ENCODE results near the gene ARSJ. TPM values are rescaled to one million over a fixed set of nuclear protein-coding genes. Genes with fewer than 3 reads are reported as not detected.

Gene ARSJ
- total RNA-seq, 4 donors from 2014 or later: 3.8 to 21.5 (median 7.8) TPM

DNA sequence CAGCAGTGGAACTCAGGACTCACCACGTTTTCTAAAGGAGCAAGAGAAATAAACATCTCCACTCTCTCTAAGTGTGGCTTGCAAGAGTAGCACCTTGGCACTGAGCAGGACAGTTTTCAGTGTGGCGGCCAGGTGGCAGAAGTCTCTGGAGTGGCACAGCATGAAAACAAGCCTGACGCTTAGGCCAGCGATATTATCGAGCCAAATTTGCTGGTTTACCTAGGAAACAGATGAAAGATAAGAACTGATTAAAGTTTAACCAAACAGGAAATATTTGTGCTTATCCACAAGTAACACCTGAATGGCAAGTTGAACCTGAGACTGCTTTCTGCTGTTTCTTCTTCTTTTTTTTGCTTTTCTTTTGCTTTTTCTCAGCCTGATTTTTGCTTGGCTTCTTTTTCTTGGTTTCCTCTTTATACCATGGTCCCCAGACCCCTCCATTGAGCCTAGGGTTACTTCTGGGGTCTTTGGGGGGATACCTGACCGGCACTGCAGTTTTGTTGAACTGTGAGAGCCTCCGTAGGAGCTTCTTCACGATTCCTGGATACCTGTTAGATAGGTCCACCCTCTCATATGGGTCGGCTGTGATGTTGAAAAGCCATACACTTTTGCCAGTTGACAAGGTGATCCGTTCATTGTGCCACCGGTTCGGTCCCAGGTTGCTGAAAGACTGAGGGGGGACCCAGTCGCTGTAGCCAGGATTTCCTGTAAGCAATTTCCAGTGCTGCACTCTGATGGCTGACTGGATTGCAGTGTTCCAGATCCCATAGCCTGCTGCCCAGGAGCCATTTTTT, 77.3 kb downstream of the ARSJ start:
- no peak for ATAC-seq (ENCODE audit: low FRiP score)
- no peak for TF ChIP-seq CTCF (IDR thresholded peaks at IDR 0.05)

DNA sequence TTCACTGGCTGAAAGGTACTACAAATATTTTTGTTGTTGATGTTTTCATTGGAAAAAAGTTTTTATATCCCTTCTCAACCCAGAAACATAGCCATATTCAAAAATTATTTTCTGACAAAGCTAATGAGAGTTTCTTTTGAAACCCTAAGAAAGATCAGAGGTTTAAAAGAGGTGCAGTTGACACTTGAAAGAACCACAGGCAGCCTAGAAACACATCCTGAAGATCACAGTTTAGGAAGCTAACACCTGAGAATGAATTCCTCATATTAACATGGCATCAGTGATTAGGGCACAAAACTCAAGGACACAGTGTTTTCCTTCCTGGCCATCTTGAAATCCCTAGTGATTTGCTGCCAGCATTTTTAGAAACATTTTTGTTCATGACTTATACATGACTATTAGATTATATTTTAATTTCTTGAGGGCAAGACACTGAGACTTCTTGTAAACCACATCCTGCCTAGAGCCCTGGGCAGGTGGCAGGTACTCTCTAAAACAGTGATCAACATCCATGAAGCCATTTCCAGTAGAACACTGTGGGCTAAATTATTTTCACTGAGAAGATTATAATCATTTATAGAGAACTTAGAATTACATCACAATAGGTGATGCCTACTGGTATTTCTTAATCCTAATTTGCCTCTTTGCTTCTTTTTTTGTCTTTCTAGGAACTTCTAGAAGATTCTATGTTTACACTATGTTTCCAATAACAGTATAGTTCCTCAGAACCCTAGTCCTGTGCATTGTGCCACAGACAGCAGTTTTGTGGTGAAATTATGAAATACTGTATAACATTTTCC, 80.0 kb downstream of the ARSJ start:
- no peak for TF ChIP-seq CTCF (IDR thresholded peaks at IDR 0.05)
- ATAC-seq (ENCODE audit: low FRiP score): no peak

More for the DNA sequence above, 77.3 kb downstream of the ARSJ start:
- no peak for DNase-seq (ENCODE audit: low spot score)

GRCh38 chr4:113893546-113893945, 85.9 kb downstream of the ARSJ start:
- ATAC-seq (ENCODE audit: low FRiP score) (no peak), DNase-seq (ENCODE audit: low spot score) (no peak)
- TF ChIP-seq CTCF (IDR thresholded peaks at IDR 0.05): no peak

More for the DNA sequence above, 80.0 kb downstream of the ARSJ start:
- DNase-seq (ENCODE audit: low spot score): no peak

GRCh38 chr4:113888006-113888405, 91.4 kb downstream of the ARSJ start:
- no peak for TF ChIP-seq CTCF (IDR thresholded peaks at IDR 0.05)
- ATAC-seq (ENCODE audit: low FRiP score) (no peak), DNase-seq (ENCODE audit: low spot score) (no peak)

GRCh38 chr4:113885291-113885690, 94.2 kb downstream of the ARSJ start:
- DNase-seq (ENCODE audit: low spot score) (no peak), ATAC-seq (ENCODE audit: low FRiP score) (no peak)
- no peak for TF ChIP-seq CTCF (IDR thresholded peaks at IDR 0.05)

- no peak for TF ChIP-seq CTCF (IDR thresholded peaks at IDR 0.05)
- DNase-seq (ENCODE audit: low spot score) (no peak), ATAC-seq (ENCODE audit: low FRiP score) (no peak)
Observed at GRCh38 chr4:113884655-113885054, 94.8 kb downstream of the ARSJ start.

All from omental fat pad (tissue), 4 donors.